IMR-90 (cell line): ENCODE measurements around the gene SNX25. TPM values are rescaled to one million over a fixed set of nuclear protein-coding genes. Genes with fewer than 3 reads are reported as not detected.

Source experiments
- ATAC-seq: fragments of 200-7000 bp; cut with Tn5 transposase; 2 replicates; pipeline ENCODE4 v1.9.1; 2020; ENCODE audit warnings: low read depth, mild to moderate bottlenecking, moderate library complexity
- BruUV-seq: library from RNA; stranded (reverse); fragments of 400-500 nt; replicated peaks from 2 replicates; lab custom pipeline; 2021; lab: Mats Ljungman, UMichigan
- CTCF ChIA-PET: fragments of 300-600 bp; formaldehyde crosslinking; extraction: SDS; loops from one replicate; lab custom pipeline; 2021; ENCODE audit warnings: antibody characterized with exemption; lab: Yijun Ruan, JAX
- POLR2A ChIA-PET: fragments of 300-600 bp; sonication (Branson Sonifier 250); formaldehyde crosslinking; loops from one replicate; lab custom pipeline; 2022; ENCODE audit warnings: antibody characterized with exemption; ENCODE audit not compliant: unreplicated experiment; lab: Charles Lee
- DNase-seq: peaks from one replicate; pipeline ENCODE4 v3.0.0; 2013
- H2AFZ ChIP-seq: replicated peaks from 2 replicates; pipeline ENCODE3; 2013; ENCODE audit warnings: low read length, mild to moderate bottlenecking; ENCODE audit not compliant: poor library complexity
- H2AK5ac ChIP-seq: 2 replicates; pipeline ENCODE4 v1.6.1; 2013; ENCODE audit warnings: low read depth, low read length, inconsistent platforms
- H2AK9ac ChIP-seq: replicated peaks from 2 replicates; pipeline ENCODE3; 2013; ENCODE audit warnings: mild to moderate bottlenecking, low read depth, low read length, moderate library complexity; ENCODE audit not compliant: poor library complexity
- H2BK120ac ChIP-seq: 2 replicates; pipeline ENCODE4 v1.6.1; 2013; ENCODE audit warnings: low read depth, low read length, inconsistent platforms
- H2BK15ac ChIP-seq: 3 replicates; pipeline ENCODE4 v1.6.1; 2013; ENCODE audit warnings: low read depth, low read length, inconsistent platforms
- H2BK20ac ChIP-seq: 2 replicates; pipeline ENCODE4 v1.6.1; 2013; ENCODE audit warnings: low read depth, mild to moderate bottlenecking, inconsistent platforms, low read length, moderate library complexity
- H2BK5ac ChIP-seq: 2 replicates; pipeline ENCODE4 v1.6.1; 2013; ENCODE audit warnings: mild to moderate bottlenecking, low read depth, low read length, inconsistent platforms; ENCODE audit not compliant: poor library complexity, severe bottlenecking
- H3K14ac ChIP-seq: replicated peaks from 2 replicates; pipeline ENCODE4 v1.6.1; 2013; ENCODE audit warnings: low read depth, low read length, inconsistent platforms
- H3K18ac ChIP-seq: 2 replicates; pipeline ENCODE4 v1.6.1; 2013; ENCODE audit warnings: low read depth, low read length, control low read depth
- H3K23ac ChIP-seq: 2 replicates; pipeline ENCODE4 v1.6.1; 2013; ENCODE audit warnings: low read depth, low read length, inconsistent platforms
- H3K27ac ChIP-seq: 2 replicates; pipeline ENCODE4 v1.5.1; 2013; ENCODE audit warnings: mild to moderate bottlenecking, control low read depth, low read length; ENCODE audit not compliant: insufficient read depth
- H3K27me3 ChIP-seq: 2 replicates; pipeline ENCODE4 v1.6.1; 2013; ENCODE audit warnings: low read length; ENCODE audit not compliant: control insufficient read depth, insufficient read depth
- H3K36me3 ChIP-seq: 2 replicates; pipeline ENCODE4 v1.6.1; 2013; ENCODE audit warnings: low read length, mixed read lengths; ENCODE audit not compliant: control insufficient read depth, insufficient read depth
- H3K4ac ChIP-seq: 2 replicates; pipeline ENCODE4 v1.6.1; 2013; ENCODE audit warnings: low read depth, low read length, inconsistent platforms
- H3K4me1 ChIP-seq: 2 replicates; pipeline ENCODE4 v1.6.1; 2013; ENCODE audit warnings: low read length, mixed read lengths; ENCODE audit not compliant: control insufficient read depth, insufficient read depth
- H3K4me2 ChIP-seq: 2 replicates; pipeline ENCODE4 v1.6.1; 2013; ENCODE audit warnings: low read depth, mild to moderate bottlenecking, control low read depth, low read length, moderate library complexity
- H3K4me3 ChIP-seq: 2 replicates; pipeline ENCODE4 v1.5.1; 2013; ENCODE audit warnings: low read depth, mild to moderate bottlenecking, control low read depth, low read length, moderate library complexity; ENCODE audit not compliant: insufficient read depth
- H3K56ac ChIP-seq: 2 replicates; pipeline ENCODE4 v1.6.1; 2013; ENCODE audit warnings: low read length, inconsistent platforms; ENCODE audit not compliant: insufficient read depth; ENCODE audit errors: extremely low read depth
- H3K79me1 ChIP-seq, 2 experiments: 2 replicates each; pipeline ENCODE4 v1.6.1; 2013; ENCODE audit warnings: low read length in 2 of 2, inconsistent platforms in 1 of 2, low read depth in 1 of 2
- H3K9ac ChIP-seq: 2 replicates; pipeline ENCODE4 v1.6.1; 2013; ENCODE audit warnings: low read depth, low read length, control low read depth
- H3K9me1 ChIP-seq: 2 replicates; pipeline ENCODE4 v1.6.1; 2013; ENCODE audit warnings: low read length, inconsistent platforms; ENCODE audit not compliant: insufficient read depth
- H3K9me3 ChIP-seq: 2 replicates; pipeline ENCODE4 v1.6.1; 2013; ENCODE audit warnings: low read length; ENCODE audit not compliant: control insufficient read depth, insufficient read depth
- H4K20me1 ChIP-seq: 2 replicates; pipeline ENCODE4 v1.6.1; 2013; ENCODE audit warnings: low read length, inconsistent platforms; ENCODE audit not compliant: insufficient read depth
- H4K5ac ChIP-seq: 2 replicates; pipeline ENCODE4 v1.6.1; 2013; ENCODE audit warnings: mild to moderate bottlenecking, low read depth, low read length, control low read depth
- H4K8ac ChIP-seq, 2 experiments: 2 replicates each; pipeline ENCODE4 v1.6.1; 2013; ENCODE audit warnings: low read depth in 2 of 2, low read length in 2 of 2, control low read depth in 1 of 2, inconsistent platforms in 1 of 2
- H4K91ac ChIP-seq: 2 replicates; pipeline ENCODE4 v1.6.1; 2013; ENCODE audit warnings: low read depth, low read length, inconsistent platforms; ENCODE audit not compliant: insufficient read depth
- CHD1 ChIP-seq: IDR thresholded peaks from 2 replicates; pipeline ENCODE4 v1.6.1; 2012; ENCODE audit warnings: low read depth, low read length, improper control_type of control experiment
- CTCF ChIP-seq: conservative IDR thresholded peaks from 2 replicates; pipeline ENCODE4 v1.5.1; 2012; ENCODE audit warnings: mild to moderate bottlenecking, low read depth, low read length, improper control_type of control experiment
- ELK1 ChIP-seq: fragments of 150-350 bp; IDR thresholded peaks from 2 replicates; pipeline ENCODE4 v1.6.1; 2016; ENCODE audit warnings: low read depth, mild to moderate bottlenecking, low read length, moderate library complexity, borderline replicate concordance
- WGBS, 2 experiments: methylation state at CpG; one replicate each; pipeline versions ENCODE4 v1.1.5 to v1.1.7; 2013; ENCODE audit warnings: missing lambda C conversion rate in 2 of 2; ENCODE audit not compliant: insufficient read length in 1 of 2; ENCODE audit errors: extremely low coverage in 2 of 2; 5-methylcytosine and 5-hydroxymethylcytosine counted together
- dilution Hi-C: fragments of 300-500 bp; cut with HindIII; formaldehyde crosslinking; loops from one replicate; pipeline ENCODE4 v1.14.3; 2018; ENCODE audit warnings: low sequenced_read_pairs; ENCODE audit not compliant: unreplicated experiment
- in situ Hi-C: fragments of 300-500 bp; cut with MboI; formaldehyde crosslinking; loops from 3 replicates; pipeline ENCODE4 v1.14.3; 2019; ENCODE audit warnings: low sequenced_read_pairs, inconsistent platforms, mixed read lengths
- intact Hi-C: fragments of 100-400 bp; cut with micrococcal nuclease; formaldehyde crosslinking; loops from 2 replicates; pipeline ENCODE4 v1.10.0; 2022
- polyA plus RNA-seq, 3 experiments: library from polyadenylated mRNA; depleted of rRNA; stranded (reverse); fragments of >200 nt; gene quantifications; 2 replicates each; pipeline ENCODE4 v1.2.3, GENCODE V29; 2012; ENCODE audit warnings: low replicate concordance in 1 of 3
- total RNA-seq: library from RNA; depleted of rRNA; stranded (reverse); fragments of >200 nt; gene quantifications from 2 replicates; pipeline ENCODE4 v1.2.3, GENCODE V29; 2012

SNX25 gene
- total and polyA plus RNA-seq, 2 of the 4 experiments (the other 2 are of a cell fraction) = 11.4 to 28.3 TPM

- Histone ChIP-seq H3K4me3 (no peak overlapping the region), H3K27me3 (no peaks in the 10 kb centered on the region), H4K20me1 (no peaks in the 10 kb centered on the region), H2BK20ac (peak overlapping the region; percentile 16; the same call in 1 of the 2 replicates), H2AK9ac (no peak overlapping the region), H3K27ac (no peak overlapping the region), H3K18ac (no peak overlapping the region; the same call in 1 of the 2 replicates), H3K9me1 (0 out of 2 replicates have a peak, but pooled peaks cover 3% of the 10 kb centered on the region), H3K9me3 (no peaks in the 10 kb centered on the region), H3K14ac (peak overlapping the region; percentile 3; the same call in 1 of the 2 replicates), H3K56ac (no peak overlapping the region), H3K4me2 (no peak overlapping the region), H4K5ac (no peak overlapping the region), H2AK5ac (no peak overlapping the region), H4K91ac (no peak overlapping the region), H3K23ac (no peak overlapping the region; the same call in 1 of the 2 replicates), H3K79me1 (no peaks in the 10 kb centered on the region), H4K8ac (0 out of 4 replicates have a peak overlapping the region, but pooled peaks of 1 of the 2 experiments have one; percentile 24), H2BK120ac (peak overlapping the region; percentile 4; the same call in 1 of the 2 replicates), H3K4me1 (peaks cover 5% of the 10 kb centered on the region), H2BK5ac (peak overlapping the region; percentile 47), H3K4ac (no peak overlapping the region; the same call in 1 of the 2 replicates), H3K9ac (no peak overlapping the region), H3K36me3 (peaks cover 10% of the 10 kb centered on the region), H2BK15ac (no peak overlapping the region; the same call in 2 of the 3 replicates), H2AFZ (no peak overlapping the region)
- CTCF ChIA-PET = interaction anchor here (0.5 kb wide), 1 partner anchor 190 kb away, joined by 4 read pairs; no protein-coding TSS in a partner anchor
- 40% methylated on average over 2 of the region's 7 CpGs; no CpG with 5 or more reads in 1 of the 2 experiments for WGBS, 2 experiments
- dilution Hi-C loops (no loop called here), in situ Hi-C loops (no loop called here), intact Hi-C loops (no loop called here)
- no TSS peak for BruUV-seq
- DNase-seq (no peak), ATAC-seq (no peak)
- POLR2A ChIA-PET = no interaction called here
- TF ChIP-seq CTCF (no peak), ELK1 (no peak), CHD1 (no peak)
Measured at GRCh38 chr4:185357733-185358440, 148.5 kb downstream of the SNX25 start.
